PC-3 (cell line): ENCODE measurements around the gene EVA1B.

Experiments
- EZH2 ChIP-seq: fragments of 300-600 bp; sonication (generic); IDR thresholded peaks from one replicate; pipeline ENCODE4 v1.6.1; 2017; ENCODE audit warnings: antibody characterized with exemption, mild to moderate bottlenecking, low read length; ENCODE audit not compliant: unreplicated experiment
- EZH2phosphoT487 ChIP-seq: fragments of 300-600 bp; sonication (generic); IDR thresholded peaks from 2 replicates; pipeline ENCODE4 v1.6.1; 2018; ENCODE audit warnings: mild to moderate bottlenecking, antibody characterized with exemption, low read length, borderline replicate concordance
- TF ChIP-seq, protein P1 (sequence below): fragments of 300-600 bp; sonication (generic); conservative IDR thresholded peaks from 2 replicates; pipeline ENCODE4 v1.5.1; 2017; ENCODE audit warnings: antibody characterized with exemption, low read depth, mild to moderate bottlenecking, low read length

DNA sequence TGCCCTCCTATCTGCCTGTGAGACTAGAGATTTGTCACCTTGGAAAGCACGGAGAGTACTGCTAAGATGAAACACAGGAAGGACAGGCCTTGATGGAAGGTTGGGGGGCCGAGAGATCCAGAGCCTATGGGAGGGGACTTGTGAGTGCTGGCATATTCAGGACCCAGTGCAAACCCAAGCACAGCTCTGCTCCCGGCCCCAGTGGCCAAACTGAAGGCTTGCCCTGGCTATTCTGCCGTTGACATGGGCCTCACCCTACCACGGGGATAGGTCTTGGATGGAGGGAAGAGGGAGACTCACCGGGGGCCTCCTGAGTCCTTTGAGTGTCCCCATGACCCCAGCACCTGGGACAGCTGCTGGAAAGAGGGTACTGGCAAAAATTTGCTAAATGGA, 4.6 kb upstream of the EVA1B start:
- TF ChIP-seq, protein P1, sequence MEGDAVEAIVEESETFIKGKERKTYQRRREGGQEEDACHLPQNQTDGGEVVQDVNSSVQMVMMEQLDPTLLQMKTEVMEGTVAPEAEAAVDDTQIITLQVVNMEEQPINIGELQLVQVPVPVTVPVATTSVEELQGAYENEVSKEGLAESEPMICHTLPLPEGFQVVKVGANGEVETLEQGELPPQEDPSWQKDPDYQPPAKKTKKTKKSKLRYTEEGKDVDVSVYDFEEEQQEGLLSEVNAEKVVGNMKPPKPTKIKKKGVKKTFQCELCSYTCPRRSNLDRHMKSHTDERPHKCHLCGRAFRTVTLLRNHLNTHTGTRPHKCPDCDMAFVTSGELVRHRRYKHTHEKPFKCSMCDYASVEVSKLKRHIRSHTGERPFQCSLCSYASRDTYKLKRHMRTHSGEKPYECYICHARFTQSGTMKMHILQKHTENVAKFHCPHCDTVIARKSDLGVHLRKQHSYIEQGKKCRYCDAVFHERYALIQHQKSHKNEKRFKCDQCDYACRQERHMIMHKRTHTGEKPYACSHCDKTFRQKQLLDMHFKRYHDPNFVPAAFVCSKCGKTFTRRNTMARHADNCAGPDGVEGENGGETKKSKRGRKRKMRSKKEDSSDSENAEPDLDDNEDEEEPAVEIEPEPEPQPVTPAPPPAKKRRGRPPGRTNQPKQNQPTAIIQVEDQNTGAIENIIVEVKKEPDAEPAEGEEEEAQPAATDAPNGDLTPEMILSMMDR, result no peak
- TF ChIP-seq EZH2, result no peak
- no peak for TF ChIP-seq EZH2phosphoT487
